SK-N-MC (cell line): Measurements from ENCODE around the gene ZNF211.

Source experiments
- EZH2 ChIP-seq: fragments of 200-600 bp; sonication (generic); IDR thresholded peaks from one replicate; pipeline ENCODE4 v1.6.1; 2017; ENCODE audit warnings: antibody characterized with exemption
- POLR2AphosphoS5 ChIP-seq: IDR thresholded peaks from 2 replicates; pipeline ENCODE4 v1.6.1; 2012; ENCODE audit warnings: mild to moderate bottlenecking, low read depth, low read length, borderline replicate concordance

- no peak for TF ChIP-seq POLR2AphosphoS5
- no peak for TF ChIP-seq EZH2
Measured at GRCh38 chr19:57689750-57690149, 56.8 kb downstream of the ZNF211 start.
